Measurements from ENCODE around the gene SRGAP3.

The SRGAP3 gene

GRCh38 chr3:9036404-9037131 lies 212.9 kb downstream of the SRGAP3 start:
- DNase-seq, result no peak

- no peak for DNase-seq
Measured at GRCh38 chr3:9035961-9036360, 213.5 kb downstream of the SRGAP3 start.

DNA sequence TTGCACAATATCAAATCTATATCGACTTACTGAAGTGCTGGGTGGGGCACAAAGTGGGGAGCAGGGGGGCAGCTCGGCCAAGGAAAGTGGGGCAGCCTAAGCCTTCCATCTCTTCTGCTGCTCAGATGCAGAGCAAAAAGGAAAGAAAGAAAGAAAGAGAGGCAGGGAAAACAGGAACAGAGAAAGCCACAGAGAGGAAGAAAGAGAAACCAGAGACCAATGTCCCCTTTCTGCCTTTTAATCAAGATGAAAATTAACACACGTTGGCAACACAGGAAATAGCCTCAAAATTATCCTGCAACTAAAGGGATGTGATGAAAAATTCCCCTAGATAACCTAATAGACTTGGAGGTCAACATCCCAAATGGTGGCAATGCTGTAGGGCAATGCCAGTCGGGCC lies 214.0 kb downstream of the SRGAP3 start:
- no peak for DNase-seq

DNA sequence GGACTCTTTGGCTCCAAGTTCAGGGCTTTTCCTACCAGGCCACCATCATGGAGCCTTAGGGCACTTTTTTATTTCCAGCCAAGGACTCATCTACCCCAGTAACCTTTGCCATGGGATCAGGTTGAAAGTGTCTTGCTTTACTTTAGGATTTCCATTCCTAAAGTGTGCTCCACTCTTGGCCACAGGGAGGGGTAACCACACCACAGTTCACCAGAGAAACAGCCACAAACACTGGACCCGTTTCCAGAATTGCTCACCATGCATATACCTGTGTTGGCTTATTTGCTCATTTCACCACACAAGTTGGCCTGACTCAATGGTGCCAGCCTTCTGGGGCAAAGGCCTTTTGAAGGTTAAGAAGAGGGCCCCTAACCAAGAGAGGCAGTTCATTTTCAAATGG lies 215.6 kb downstream of the SRGAP3 start:
- DNase-seq, result no peak

GRCh38 chr3:9032231-9032777 lies 217.1 kb downstream of the SRGAP3 start:
- DNase-seq, result no peak

GRCh38 chr3:9030034-9030433 lies 219.4 kb downstream of the SRGAP3 start:
- DNase-seq, result no peak

GRCh38 chr3:9028134-9028533 lies 221.3 kb downstream of the SRGAP3 start:
- no peak for DNase-seq

DNA sequence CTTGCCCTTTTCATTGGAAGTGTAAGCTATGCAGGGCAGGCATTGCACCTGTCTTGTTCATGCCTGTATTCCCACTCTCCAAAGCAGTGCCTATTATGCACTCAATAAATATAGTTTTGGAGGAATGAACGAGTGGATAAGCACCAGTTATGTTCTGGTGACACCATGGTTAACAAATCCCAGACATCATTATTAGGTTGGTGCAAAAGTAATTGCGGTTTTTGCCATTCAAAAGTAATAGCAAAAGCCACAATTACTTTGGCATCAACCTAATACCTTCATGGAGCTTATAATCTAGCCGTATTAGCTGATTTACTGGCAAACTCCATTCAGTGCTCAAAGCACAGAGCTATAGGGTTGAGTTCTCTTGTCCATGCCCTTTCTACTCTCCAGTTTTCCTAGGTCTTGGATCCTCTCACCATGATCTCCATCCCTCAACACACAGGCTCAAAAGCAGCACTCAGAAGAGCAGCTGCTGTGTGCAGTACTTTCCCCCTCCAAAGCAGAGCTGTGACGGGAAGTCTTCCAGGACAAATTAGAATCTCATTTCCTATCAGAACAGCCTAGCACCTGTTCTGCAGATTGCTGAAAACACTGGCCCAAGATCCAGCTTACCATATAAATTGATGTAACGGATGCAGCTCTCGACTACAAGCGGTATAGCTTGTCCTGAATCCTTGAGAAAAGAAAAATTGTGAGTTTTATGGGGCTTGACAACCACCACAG lies 223.0 kb downstream of the SRGAP3 start:
- no peak for DNase-seq

- DNase-seq, result no peak
Measured at GRCh38 chr3:9024341-9024740, 225.1 kb downstream of the SRGAP3 start.

GRCh38 chr3:9023226-9023590 lies 226.2 kb downstream of the SRGAP3 start:
- DNase-seq, result no peak

- no peak for DNase-seq
Measured at GRCh38 chr3:9022305-9023225, 226.9 kb downstream of the SRGAP3 start.

GRCh38 chr3:9021271-9022009 lies 228.0 kb downstream of the SRGAP3 start:
- DNase-seq, result no peak

GRCh38 chr3:9020426-9020825 lies 229.0 kb downstream of the SRGAP3 start:
- DNase-seq, result no peak

DNA sequence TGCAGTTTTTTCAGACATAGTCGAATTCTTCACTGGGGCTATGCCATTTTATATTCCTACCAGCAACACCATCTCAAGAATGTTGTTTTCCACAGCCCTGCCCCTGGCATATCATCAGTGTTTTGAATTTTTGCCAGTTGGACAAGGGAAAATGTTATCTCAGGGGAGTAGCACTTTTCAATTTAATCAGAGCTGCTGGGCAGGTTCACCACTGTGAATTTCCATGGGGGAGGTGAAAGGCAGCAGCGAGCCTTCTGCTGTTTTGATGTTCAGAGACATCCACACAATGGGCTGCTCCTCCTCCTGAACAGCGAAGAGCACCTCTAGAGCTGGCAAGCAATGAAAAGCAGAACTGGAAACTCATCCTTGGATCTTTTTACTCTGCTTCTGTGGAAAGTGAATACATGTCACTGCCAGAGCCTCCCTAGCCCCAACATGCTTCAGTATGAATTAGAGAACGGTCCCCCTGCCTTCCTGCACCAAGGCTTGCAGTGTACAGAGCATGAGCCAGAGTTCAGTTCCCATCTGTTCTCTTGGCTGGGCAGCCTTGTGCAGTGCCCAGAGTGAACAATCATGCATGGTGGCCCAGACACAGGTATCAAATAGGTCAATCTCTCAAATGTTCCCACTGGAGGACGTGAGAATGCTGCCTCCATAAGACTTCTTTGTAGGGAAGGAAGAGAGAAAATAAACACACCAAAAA lies 230.0 kb downstream of the SRGAP3 start:
- DNase-seq, result no peak

DNA sequence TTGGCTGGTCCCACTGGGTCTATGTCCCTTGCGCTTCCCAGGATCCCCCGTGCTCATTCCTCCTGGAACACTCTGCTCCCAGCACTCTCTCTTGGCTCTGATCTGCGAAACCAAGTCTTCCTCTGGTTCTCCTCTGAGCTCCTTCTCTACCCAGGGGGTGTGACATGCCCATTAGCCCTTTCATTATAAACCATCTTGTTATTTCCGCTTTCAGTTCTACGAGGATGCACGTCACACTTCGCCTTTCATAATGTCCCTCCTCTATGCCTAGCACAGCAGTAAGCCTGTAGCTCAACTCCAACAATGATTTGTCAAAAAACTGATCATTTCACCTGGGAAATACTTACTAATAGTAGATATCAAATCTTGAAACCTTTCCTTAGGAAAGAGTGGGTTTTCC lies 234.2 kb downstream of the SRGAP3 start:
- no peak for DNase-seq

DNA sequence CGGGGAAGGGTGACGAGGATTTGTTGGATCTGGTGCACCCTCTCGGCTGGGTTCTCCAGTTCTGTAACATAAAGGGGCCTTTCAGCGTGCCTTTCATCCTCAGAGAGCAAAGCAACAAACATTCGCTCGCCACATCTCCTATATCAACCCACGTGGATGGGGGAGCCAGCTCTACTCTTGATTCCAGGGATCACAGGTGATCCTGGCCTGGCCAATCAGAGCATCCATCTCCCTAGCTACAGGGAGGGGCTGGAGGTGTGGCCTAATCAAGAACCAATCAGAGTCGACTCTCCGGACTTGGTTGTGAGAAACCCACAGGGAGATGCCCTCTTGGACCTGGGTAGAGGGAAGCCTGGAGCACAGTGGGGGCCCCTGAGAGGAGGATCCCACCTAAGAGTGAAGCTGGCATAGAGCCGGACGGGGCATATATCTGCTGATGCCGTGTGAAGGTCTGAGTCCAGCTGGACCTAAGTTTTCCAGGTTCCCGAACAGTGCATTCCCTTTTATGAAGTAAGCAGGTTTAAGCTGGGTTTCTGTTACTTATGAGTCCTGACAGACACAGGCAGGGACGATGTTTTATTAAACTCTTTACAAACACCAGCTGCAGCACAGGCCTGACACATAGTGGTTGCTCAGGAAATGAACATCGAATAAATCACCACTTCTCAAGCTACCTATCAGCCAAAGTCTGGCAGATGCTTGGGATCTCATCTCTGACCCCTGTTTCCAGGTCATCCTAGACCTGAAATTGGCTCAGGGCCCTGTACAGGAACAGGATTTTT lies 235.5 kb downstream of the SRGAP3 start:
- DNase-seq, result no peak

DNA sequence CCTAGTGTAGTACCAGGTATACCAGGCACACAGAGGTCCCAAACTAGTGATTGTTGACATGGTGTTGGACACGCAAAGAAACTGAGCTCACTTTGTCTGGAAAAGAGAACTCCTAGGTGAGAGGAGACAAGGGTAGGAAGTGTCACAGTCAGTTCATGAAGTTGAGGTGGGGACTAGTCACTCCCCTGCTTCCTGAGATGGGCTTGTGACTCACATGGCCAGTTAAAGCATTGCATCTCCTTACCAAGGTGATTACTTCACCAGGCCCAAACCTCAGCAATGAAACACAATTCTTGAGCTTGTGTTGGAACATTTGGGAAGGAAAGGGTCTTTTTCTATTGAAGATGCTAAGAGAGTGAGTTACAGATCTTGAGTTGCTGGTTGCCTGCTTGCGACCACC lies 236.9 kb downstream of the SRGAP3 start:
- DNase-seq, result no peak

GRCh38 chr3:9009976-9010545 lies 239.4 kb downstream of the SRGAP3 start:
- DNase-seq, result no peak

- DNase-seq, result no peak
Measured at GRCh38 chr3:9008550-9009255, 240.7 kb downstream of the SRGAP3 start.

- no peak for DNase-seq
Measured at GRCh38 chr3:9007928-9008327, 241.5 kb downstream of the SRGAP3 start.
